ENCODE results near the gene ZFP69. TPM values are rescaled to one million over a fixed set of nuclear protein-coding genes. Genes with fewer than 3 reads are reported as not detected.

ZFP69 gene
- total and polyA plus RNA-seq, 10 of the 15 experiments (the other 5 are each of a cell fraction or from before 2014, with no cell fraction given), result 1.9 to 6.4 (median 3.7) TPM

DNA sequence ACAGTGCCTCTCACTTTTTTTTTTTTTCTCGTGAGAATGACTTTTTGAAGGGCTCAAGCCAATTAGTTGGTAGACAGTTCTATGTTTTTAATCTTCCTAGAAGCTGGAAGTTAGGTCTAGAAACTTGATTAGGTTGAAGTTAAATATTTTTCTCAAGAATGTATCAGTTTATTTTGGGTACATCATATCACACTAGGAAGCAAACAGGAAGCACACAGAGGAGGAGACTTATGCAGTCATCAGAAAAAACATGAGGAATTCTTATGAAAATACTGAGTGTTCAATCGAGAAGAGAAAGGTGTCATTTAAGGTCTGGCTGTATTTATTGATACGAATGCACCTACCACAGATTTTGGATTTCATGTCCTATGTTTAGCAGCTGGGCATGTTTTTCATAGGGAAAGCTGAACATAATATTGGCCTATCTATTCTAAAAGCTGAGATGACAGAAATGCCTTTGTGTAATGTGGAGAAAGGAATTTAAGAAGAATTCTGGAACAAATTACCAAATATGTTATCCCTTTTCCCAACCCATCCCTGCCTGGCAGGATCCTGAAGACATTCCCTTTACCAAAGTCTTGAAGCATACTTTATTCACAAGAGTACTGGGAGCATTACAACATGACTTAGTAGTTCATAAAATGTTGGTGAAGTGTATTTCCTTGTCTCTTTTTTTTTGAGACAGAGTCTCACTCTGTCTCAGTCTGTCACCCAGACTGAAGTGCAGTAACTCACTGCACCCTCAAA, 44.3 kb upstream of the ZFP69 start:
- SMC1A ChIA-PET (ENCODE audit: uncharacterized antibody, unreplicated experiment), result interaction anchor here (0.9 to 1.3 kb wide), 2 partner anchors 289 to 293 kb away, joined by 3 read pairs; no protein-coding TSS in a partner anchor
- FAIRE-seq, result no peak
- H3K27ac ChIP-seq (ENCODE audit: control insufficient read depth, insufficient read depth), result no peak overlapping the region
- TF ChIP-seq PBX3 (IDR thresholded peaks at IDR 0.05; ENCODE audit: insufficient replicate concordance, low read depth, low read length), result no peak
- no peak for TF ChIP-seq SPI1 (IDR thresholded peaks at IDR 0.05; ENCODE audit: borderline replicate concordance, insufficient read depth, low read depth, low read length)
- no peak for TF ChIP-seq SP1 (IDR thresholded peaks at IDR 0.05; ENCODE audit: low read depth, low read length)
- TF ChIP-seq NR2F1 (conservative IDR thresholded peaks at IDR 0.05), result no peak
- no peak for TF ChIP-seq RBBP5 (conservative IDR thresholded peaks at IDR 0.05)
- no peak for TF ChIP-seq WRNIP1 (IDR thresholded peaks at IDR 0.05; ENCODE audit: borderline replicate concordance, low read depth, low read length)
- TF ChIP-seq NFXL1 (IDR thresholded peaks at IDR 0.05; ENCODE audit: borderline replicate concordance), result no peak
- TF ChIP-seq BCLAF1 (IDR thresholded peaks at IDR 0.05), result no peak
- TF ChIP-seq SMAD5 (IDR thresholded peaks at IDR 0.05; ENCODE audit: low read depth), result no peak
- no peak for TF ChIP-seq NRF1 (conservative IDR thresholded peaks at IDR 0.05; ENCODE audit: low read depth, low read length)
- no peak for TF ChIP-seq IRF4 (IDR thresholded peaks at IDR 0.05; ENCODE audit: low read depth, low read length)
- TF ChIP-seq IKZF2 (IDR thresholded peaks at IDR 0.05), result no peak
- TF ChIP-seq SMC3 (IDR thresholded peaks at IDR 0.05; ENCODE audit: borderline replicate concordance, low read length), result no peak
- TF ChIP-seq CREB1 (IDR thresholded peaks at IDR 0.05; ENCODE audit: low read depth), result no peak
- no peak for TF ChIP-seq ESRRA (IDR thresholded peaks at IDR 0.05; ENCODE audit: low read length)
- TF ChIP-seq MTA2 (IDR thresholded peaks at IDR 0.05; ENCODE audit: low read depth), result no peak
- TF ChIP-seq RB1 (IDR thresholded peaks at IDR 0.05; ENCODE audit: borderline replicate concordance), result no peak
- no peak for TF ChIP-seq NFYA (IDR thresholded peaks at IDR 0.05; ENCODE audit: borderline replicate concordance, low read depth, low read length)
- TF ChIP-seq, protein P1, sequence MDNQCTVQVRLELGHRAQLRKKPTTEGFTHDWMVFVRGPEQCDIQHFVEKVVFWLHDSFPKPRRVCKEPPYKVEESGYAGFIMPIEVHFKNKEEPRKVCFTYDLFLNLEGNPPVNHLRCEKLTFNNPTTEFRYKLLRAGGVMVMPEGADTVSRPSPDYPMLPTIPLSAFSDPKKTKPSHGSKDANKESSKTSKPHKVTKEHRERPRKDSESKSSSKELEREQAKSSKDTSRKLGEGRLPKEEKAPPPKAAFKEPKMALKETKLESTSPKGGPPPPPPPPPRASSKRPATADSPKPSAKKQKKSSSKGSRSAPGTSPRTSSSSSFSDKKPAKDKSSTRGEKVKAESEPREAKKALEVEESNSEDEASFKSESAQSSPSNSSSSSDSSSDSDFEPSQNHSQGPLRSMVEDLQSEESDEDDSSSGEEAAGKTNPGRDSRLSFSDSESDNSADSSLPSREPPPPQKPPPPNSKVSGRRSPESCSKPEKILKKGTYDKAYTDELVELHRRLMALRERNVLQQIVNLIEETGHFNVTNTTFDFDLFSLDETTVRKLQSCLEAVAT (IDR thresholded peaks at IDR 0.05), result no peak
- H3K9me3 ChIP-seq (replicated peaks; ENCODE audit: control insufficient read depth, insufficient read depth, low read length), result no peaks in the 10 kb centered on the region
- CTCF ChIA-PET, result interaction anchor here (0.8 to 2.8 kb wide), 3 partner anchors 289 to 357 kb away, joined by 3 to 8 read pairs (median 3); no protein-coding TSS in a partner anchor
- no peaks in the 10 kb centered on the region for H3K4me1 ChIP-seq (ENCODE audit: control insufficient read depth, insufficient read depth, low read length)
- no peak overlapping the region for H3K4me2 ChIP-seq (ENCODE audit: control insufficient read depth, insufficient read depth)
- H3K4me3 ChIP-seq, result no peak overlapping the region
- RAD21 ChIA-PET (ENCODE audit: unreplicated experiment), result no interaction called here
- WGBS (ENCODE audit: insufficient coverage, insufficient replicate concordance, low lambda C conversion rate, missing lambda C conversion rate), result 96% methylated on average over 3 of the region's 3 CpGs
- H2AFZ ChIP-seq (ENCODE audit: control insufficient read depth, low read depth, low read length), result no peak overlapping the region
- H4K20me1 ChIP-seq (ENCODE audit: control insufficient read depth, insufficient read depth), result no peaks in the 10 kb centered on the region
- BruUV-seq (replicated peaks), result no TSS peak
- no peaks in the 10 kb centered on the region for H3K36me3 ChIP-seq (ENCODE audit: control insufficient read depth in 2 of 2, insufficient read depth in 2 of 2, low read length in 1 of 2)
- no peak for ATAC-seq
- H3K9ac ChIP-seq (ENCODE audit: control insufficient read depth, insufficient read depth, low read length), result no peak overlapping the region
- no peaks in the 10 kb centered on the region for H3K79me2 ChIP-seq (ENCODE audit: control insufficient read depth, insufficient read depth, low read length)
- no peaks in the 10 kb centered on the region for H3K27me3 ChIP-seq (replicated peaks in 1 of 2; ENCODE audit: control insufficient read depth in 2 of 2, insufficient read depth in 2 of 2, low read length in 1 of 2)
- in situ Hi-C loops (cut with MboI), result no loop called here
- DNase-seq (ENCODE audit: low read depth, low spot score), result no peak
- POLR2A ChIA-PET, result no interaction called here
- intact Hi-C loops (cut with micrococcal nuclease; ENCODE audit: unreplicated experiment), result no loop called here

Measured in GM12878 (cell line).